NT2/D1 (cell line): Measurements from ENCODE around the gene SDK1.

ENCODE experiments used
- SUZ12 ChIP-seq: IDR thresholded peaks from 2 replicates; pipeline ENCODE4 v1.6.1; 2011; ENCODE audit not compliant: insufficient read length, insufficient read depth; ENCODE audit errors: extremely low read depth
- YY1 ChIP-seq: IDR thresholded peaks from 2 replicates; pipeline ENCODE4 v1.6.1; 2011; ENCODE audit not compliant: insufficient read length, insufficient read depth
- ZNF274 ChIP-seq: IDR thresholded peaks from 2 replicates; pipeline ENCODE4 v1.6.1; 2011; ENCODE audit warnings: mild to moderate bottlenecking, low read depth, low read length

- TF ChIP-seq ZNF274 = no peak
- TF ChIP-seq YY1 = no peak
- TF ChIP-seq SUZ12 = no peak
Measured at GRCh38 chr7:3336042-3336665, 35.1 kb downstream of the SDK1 start.
